Uterus (tissue), 2 donors: Measurements from ENCODE around the gene RGP1.

Experiments used
- POLR2A ChIP-seq, 2 donors: fragments of 450-650 bp; IDR thresholded peaks; one replicate each; pipeline ENCODE4 v1.6.1; 2016; ENCODE audit warnings: antibody characterized with exemption in 2 of 2, mild to moderate bottlenecking in 1 of 2, moderate library complexity in 1 of 2
- TF ChIP-seq, protein P1 (sequence below), 4 experiments: fragments of 200-600 bp in 2 of 4; fragments of 450-650 bp in 2 of 4; sonication (generic) in 2 of 4; IDR thresholded peaks; one replicate each; pipeline ENCODE4 v1.5.1; 2016 to 2019; ENCODE audit warnings: antibody characterized with exemption in 4 of 4, mild to moderate bottlenecking in 2 of 4, moderate library complexity in 1 of 4

DNA sequence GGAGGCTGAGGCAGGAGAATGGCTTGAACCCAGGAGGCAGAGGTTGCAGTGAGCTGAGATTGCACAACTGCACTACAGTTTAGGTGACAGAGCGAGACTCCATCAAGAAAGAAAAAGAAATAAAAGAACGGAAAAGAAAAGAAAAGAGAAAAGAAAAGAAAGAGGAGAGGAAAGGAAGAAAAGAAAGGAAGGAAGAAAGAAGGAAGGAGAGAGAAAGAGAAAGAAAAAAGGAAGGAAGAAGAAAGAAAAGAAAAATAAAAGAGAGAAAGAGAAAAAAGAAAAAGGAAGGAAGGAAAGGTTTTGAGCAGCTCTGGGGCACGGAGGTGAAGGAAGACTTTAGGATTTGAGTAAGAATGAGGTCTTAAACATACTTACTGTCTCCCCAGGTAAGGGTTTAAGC, 35.5 kb upstream of the RGP1 start:
- TF ChIP-seq, protein P1, sequence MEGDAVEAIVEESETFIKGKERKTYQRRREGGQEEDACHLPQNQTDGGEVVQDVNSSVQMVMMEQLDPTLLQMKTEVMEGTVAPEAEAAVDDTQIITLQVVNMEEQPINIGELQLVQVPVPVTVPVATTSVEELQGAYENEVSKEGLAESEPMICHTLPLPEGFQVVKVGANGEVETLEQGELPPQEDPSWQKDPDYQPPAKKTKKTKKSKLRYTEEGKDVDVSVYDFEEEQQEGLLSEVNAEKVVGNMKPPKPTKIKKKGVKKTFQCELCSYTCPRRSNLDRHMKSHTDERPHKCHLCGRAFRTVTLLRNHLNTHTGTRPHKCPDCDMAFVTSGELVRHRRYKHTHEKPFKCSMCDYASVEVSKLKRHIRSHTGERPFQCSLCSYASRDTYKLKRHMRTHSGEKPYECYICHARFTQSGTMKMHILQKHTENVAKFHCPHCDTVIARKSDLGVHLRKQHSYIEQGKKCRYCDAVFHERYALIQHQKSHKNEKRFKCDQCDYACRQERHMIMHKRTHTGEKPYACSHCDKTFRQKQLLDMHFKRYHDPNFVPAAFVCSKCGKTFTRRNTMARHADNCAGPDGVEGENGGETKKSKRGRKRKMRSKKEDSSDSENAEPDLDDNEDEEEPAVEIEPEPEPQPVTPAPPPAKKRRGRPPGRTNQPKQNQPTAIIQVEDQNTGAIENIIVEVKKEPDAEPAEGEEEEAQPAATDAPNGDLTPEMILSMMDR (IDR thresholded peaks at IDR 0.05), result no peak
- TF ChIP-seq POLR2A (IDR thresholded peaks at IDR 0.05), result no peak
